Heart right ventricle (tissue), 16 donors: ENCODE data around the gene ILDR2. TPM values are rescaled to one million over a fixed set of nuclear protein-coding genes. Genes with fewer than 3 reads are reported as not detected.
A peak's percentile ranks its signal among the peaks of the same experiment; 100 is the strongest.

Experiments
- ATAC-seq, 8 donors: fragments of 200-7000 bp; cut with Tn5 transposase; one replicate each; pipeline ENCODE4 v1.9.1; 2020; ENCODE audit warnings: mild to moderate bottlenecking in 8 of 8, moderate library complexity in 8 of 8, moderate number of reproducible peaks in 1 of 8
- DNase-seq, 2 donors: peaks; one replicate each; pipeline ENCODE4 v3.0.0-alpha.2; 2020
- H3K27ac ChIP-seq, 10 donors: fragments of 200-600 bp; sonication (generic) in 2 of 10; one replicate each; pipeline versions ENCODE4 v1.5.0 to v1.8.0; 2020 to 2022; ENCODE audit warnings: mild to moderate bottlenecking in 3 of 10
- H3K27me3 ChIP-seq, 7 donors: fragments of 200-600 bp; one replicate each; pipeline ENCODE4 v1.8.0; 2021 to 2022; ENCODE audit warnings: mild to moderate bottlenecking in 2 of 7
- H3K36me3 ChIP-seq, 9 donors: fragments of 200-600 bp; sonication (generic) in 1 of 9; one replicate each; pipeline versions ENCODE4 v1.5.0 to v1.8.0; 2020 to 2022; ENCODE audit warnings: mild to moderate bottlenecking in 2 of 9
- H3K4me1 ChIP-seq, 9 donors: fragments of 200-600 bp; sonication (generic) in 1 of 9; one replicate each; pipeline versions ENCODE4 v1.5.0 to v1.8.0; 2020 to 2022; ENCODE audit warnings: mild to moderate bottlenecking in 4 of 9
- H3K4me3 ChIP-seq, 10 donors: fragments of 200-600 bp; sonication (generic) in 2 of 10; one replicate each; pipeline versions ENCODE4 v1.5.0 to v1.8.0; 2020 to 2022; ENCODE audit warnings: mild to moderate bottlenecking in 7 of 10, moderate library complexity in 2 of 10
- H3K9me3 ChIP-seq, 11 donors: fragments of 200-600 bp in 10 of 11; sonication (generic) in 2 of 11; one replicate each; pipeline versions ENCODE4 v1.5.0 to v1.8.0; 2013 to 2022; ENCODE audit warnings: mild to moderate bottlenecking in 2 of 11, control low read depth in 1 of 11, moderate library complexity in 1 of 11
- WGBS, 2 donors: extraction: QIAGEN DNeasy Blood & Tissue Kit; methylation state at CpG; one replicate each; pipeline ENCODE4 v1.1.7; 2013; ENCODE audit warnings: inconsistent platforms in 1 of 2; 5-methylcytosine and 5-hydroxymethylcytosine counted together
- intact Hi-C, 10 donors: fragments of 100-400 bp; cut with DNase I; formaldehyde crosslinking; loops; one replicate each; pipeline versions ENCODE4 v1.11.1 to v1.14.2; 2022
- polyA plus RNA-seq, 2 donors: library from polyadenylated mRNA; stranded (reverse); fragments of 200-250 nt; gene quantifications; one replicate each; pipeline ENCODE4 v1.2.3, GENCODE V29; 2013
- total RNA-seq, 10 donors: library from RNA; stranded (reverse); fragmentation: NEBNext Ultra II Directional in 3 of 10; extraction: Animal tissue kit (Norgen Biotek cat#: 25700) in 3 of 10; gene quantifications; one replicate each; pipeline versions ENCODE4 v1.2.1 to v1.2.4, GENCODE V29; 2021 to 2023
- TF ChIP-seq, protein P1 (sequence below), 9 donors: fragments of 200-600 bp; sonication (generic) in 2 of 9; IDR thresholded peaks; one replicate each; pipeline versions ENCODE4 v1.5.0 to v1.8.0; 2021 to 2022; ENCODE audit warnings: antibody characterized with exemption in 9 of 9, mild to moderate bottlenecking in 5 of 9, moderate library complexity in 1 of 9
- donor health status: Arrhythmogenic right ventricular cardiomyopathy.
- donor health status: ischemic (EF 13 %, LVEDD 7.1; RV severe dilation, severe dysfunction).
- donor health status: healthy with polysubstance abuse.
- donor health status: DM: no; HTN: yes; CAD: no.
- donor health status: DM: no; HTN: no; CAD: no.
- donor health status: ischemic (EF 25% LVEDD 6.9; RV normal size, moderate dysfunction).
- donor health status: ischemic (EF 25% LVEDD 5.7; RV mildly dilated, moderate dysfunction).
- donor health status: healthy.
- donor health status: DM: yes; HTN: yes; CAD: no.
- donor health status: Ischemic cardiomyopathy.
- donor health status: ischemic (EF 35%, LVEDD 5.7; RV mildly dilated, moderate dysfunction).
- donor health status: nonischemic (EF 11% LVEDD 7.7; RV severe dilation, severe dysfunction).
- donor health status: DM: yes; HTN: yes; CAD: no.
- donor health status: PGD.
- donor health status: ischemic (EF 29% LVEDD 5.4; RV normal size, mild dysfunction).
- donor health status: nonischemic (EF 23%, LVEDD 6.1; RV moderate dilation, normal function).

The ILDR2 gene
- total and polyA plus RNA-seq, 12 donors: 0.29 to 12.6 (median 4.9) TPM

DNA sequence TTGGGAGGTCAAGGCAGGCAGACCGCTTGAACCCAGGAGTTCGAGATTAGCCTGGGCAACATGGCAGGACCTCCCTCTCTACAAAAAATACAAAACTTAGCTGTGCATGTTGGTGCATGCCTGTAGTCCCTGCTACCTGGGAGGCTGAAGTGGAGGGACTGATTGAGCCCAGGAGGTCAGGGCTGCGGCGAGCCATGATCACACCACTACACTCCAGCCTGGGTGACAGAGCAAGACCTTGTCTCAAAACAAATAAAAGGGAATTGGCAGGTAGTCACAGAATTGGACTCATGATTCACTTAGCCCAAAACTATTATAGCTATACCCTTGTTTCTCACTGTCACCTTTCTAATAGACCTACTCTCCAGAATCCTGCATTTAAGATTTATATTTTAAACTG, 104.8 kb downstream of the ILDR2 start:
- peaks cover 0 to 43% (median 8%) of the 10 kb centered on the region in 9 donors for H3K36me3 ChIP-seq
- no peaks in the 10 kb centered on the region for H3K9me3 ChIP-seq
- H3K27ac ChIP-seq: no peak overlapping the region
- intact Hi-C loops: no loop called here
- TF ChIP-seq, protein P1, sequence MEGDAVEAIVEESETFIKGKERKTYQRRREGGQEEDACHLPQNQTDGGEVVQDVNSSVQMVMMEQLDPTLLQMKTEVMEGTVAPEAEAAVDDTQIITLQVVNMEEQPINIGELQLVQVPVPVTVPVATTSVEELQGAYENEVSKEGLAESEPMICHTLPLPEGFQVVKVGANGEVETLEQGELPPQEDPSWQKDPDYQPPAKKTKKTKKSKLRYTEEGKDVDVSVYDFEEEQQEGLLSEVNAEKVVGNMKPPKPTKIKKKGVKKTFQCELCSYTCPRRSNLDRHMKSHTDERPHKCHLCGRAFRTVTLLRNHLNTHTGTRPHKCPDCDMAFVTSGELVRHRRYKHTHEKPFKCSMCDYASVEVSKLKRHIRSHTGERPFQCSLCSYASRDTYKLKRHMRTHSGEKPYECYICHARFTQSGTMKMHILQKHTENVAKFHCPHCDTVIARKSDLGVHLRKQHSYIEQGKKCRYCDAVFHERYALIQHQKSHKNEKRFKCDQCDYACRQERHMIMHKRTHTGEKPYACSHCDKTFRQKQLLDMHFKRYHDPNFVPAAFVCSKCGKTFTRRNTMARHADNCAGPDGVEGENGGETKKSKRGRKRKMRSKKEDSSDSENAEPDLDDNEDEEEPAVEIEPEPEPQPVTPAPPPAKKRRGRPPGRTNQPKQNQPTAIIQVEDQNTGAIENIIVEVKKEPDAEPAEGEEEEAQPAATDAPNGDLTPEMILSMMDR (IDR thresholded peaks at IDR 0.05): no peak
- no peaks in the 10 kb centered on the region for H3K27me3 ChIP-seq
- peak in 1 of 8 donors; percentile 13 for ATAC-seq
- no peak overlapping the region for H3K4me3 ChIP-seq
- DNase-seq: no peak
- H3K4me1 ChIP-seq: peaks cover 2 to 53% (median 26%) of the 10 kb centered on the region in 9 donors
- WGBS, 2 donors: 92 to 96% methylated on average over 4 of the region's 4 CpGs

DNA sequence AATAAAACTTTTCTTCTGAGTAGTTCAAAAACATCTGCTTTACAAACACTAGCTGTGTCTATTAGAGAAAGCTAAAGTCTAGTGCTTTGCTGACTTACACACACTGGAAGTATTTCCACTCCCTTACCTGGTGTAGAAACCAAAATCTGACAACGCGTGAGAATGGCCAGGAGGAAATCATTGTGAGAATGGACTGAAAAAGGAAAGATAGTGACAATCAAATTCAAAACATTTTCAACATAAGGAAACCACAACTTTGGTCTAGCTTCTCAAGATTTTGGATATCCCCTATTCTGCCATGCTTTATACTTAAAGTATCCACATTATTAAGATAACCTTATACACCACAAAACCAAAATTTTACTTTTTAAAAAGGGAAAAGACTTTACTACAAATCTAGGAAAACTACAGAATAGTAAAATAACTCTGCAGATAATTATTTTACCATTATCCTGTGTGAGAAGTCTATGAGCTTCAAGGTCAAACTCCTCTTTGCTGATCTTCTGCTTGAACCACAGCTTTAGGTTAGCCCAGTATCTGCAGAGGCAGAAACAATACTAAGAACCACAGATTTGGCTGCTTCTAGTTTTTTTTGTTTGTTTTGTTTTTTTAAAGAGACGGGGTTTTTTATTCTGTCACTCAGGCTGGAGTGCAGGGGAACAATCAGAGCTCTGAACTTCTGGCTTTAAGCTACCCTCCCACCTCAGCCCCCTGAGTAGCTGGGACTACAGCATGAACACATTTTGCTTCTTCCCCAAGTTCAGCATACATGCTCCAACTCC, 105.8 kb downstream of the ILDR2 start:
- Histone ChIP-seq H3K4me1 (peaks cover 1 to 42% (median 16%) of the 10 kb centered on the region in 9 donors), H3K4me3 (no peak overlapping the region), H3K27ac (no peak overlapping the region), H3K9me3 (no peaks in the 10 kb centered on the region), H3K36me3 (peaks cover 0 to 50% (median 8%) of the 10 kb centered on the region in 9 donors), H3K27me3 (no peaks in the 10 kb centered on the region)
- no peak for DNase-seq
- intact Hi-C loops: no loop called here
- 58 to 82% methylated on average over 3 of the region's 3 CpGs for WGBS, 2 donors
- no peak for ATAC-seq
- TF ChIP-seq, protein P1 (IDR thresholded peaks at IDR 0.05): no peak

DNA sequence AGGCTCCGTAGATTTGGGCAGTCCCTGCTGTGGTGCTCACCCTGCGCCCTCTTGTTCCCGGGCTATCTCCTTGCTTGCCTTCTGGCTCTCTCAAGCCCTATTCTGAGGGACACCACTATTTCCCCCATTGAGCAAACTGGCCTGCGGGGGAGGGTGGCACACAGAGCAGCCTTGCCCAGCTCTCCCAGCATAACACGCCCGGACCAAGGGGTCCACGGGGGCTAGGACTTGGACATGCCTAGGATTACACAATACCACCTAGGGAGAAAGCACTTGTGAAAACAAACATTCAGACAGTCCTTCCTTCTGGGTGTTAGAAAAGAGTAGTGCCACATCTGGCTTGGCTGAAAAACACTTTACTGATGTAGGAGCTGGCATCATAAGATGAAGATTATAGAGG, 106.7 kb downstream of the ILDR2 start:
- TF ChIP-seq, protein P1 (IDR thresholded peaks at IDR 0.05): no peak
- WGBS, 2 donors: 77 to 94% methylated on average over 7 of the region's 7 CpGs
- intact Hi-C loops: no loop called here
- no peak for DNase-seq
- H3K27ac ChIP-seq: no peak overlapping the region
- no peaks in the 10 kb centered on the region for H3K9me3 ChIP-seq
- ATAC-seq: no peak
- H3K4me1 ChIP-seq: peaks cover 0 to 33% (median 9%) of the 10 kb centered on the region in 9 donors
- peaks cover 0 to 59% (median 8%) of the 10 kb centered on the region in 9 donors for H3K36me3 ChIP-seq
- no peaks in the 10 kb centered on the region for H3K27me3 ChIP-seq
- no peak overlapping the region for H3K4me3 ChIP-seq

DNA sequence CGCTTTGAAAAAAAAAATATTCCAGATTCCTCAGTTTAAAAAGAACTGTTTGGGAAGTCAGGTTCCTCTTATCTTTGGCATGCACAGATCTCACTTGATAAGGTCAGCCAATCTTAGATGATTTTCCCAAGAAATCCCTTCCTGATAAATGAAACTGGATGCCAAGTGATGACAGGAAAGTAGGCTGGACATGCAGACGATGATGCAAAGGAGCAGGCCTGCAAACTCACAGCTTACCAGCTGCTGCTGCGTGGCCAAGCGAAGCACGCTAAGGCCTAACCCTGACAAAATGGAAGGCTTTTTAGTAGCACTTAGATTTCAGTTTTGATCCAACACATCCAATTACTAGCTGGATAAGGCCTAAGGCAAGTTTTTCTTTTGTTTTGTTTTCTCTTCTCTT, 109.4 kb downstream of the ILDR2 start:
- intact Hi-C loops: no loop called here
- no peak overlapping the region for H3K27ac ChIP-seq
- no peak overlapping the region for H3K4me3 ChIP-seq
- H3K9me3 ChIP-seq: no peaks in the 10 kb centered on the region
- H3K27me3 ChIP-seq: no peaks in the 10 kb centered on the region
- peaks cover 0 to 86% (median 30%) of the 10 kb centered on the region in 9 donors for H3K36me3 ChIP-seq
- peaks cover 0 to 18% (median under 1%) of the 10 kb centered on the region in 9 donors for H3K4me1 ChIP-seq
- DNase-seq (no peak), ATAC-seq (peak in 1 of 8 donors; percentile 48)
- TF ChIP-seq, protein P1 (IDR thresholded peaks at IDR 0.05): no peak
- WGBS, 2 donors: 64 to 79% methylated on average over 5 of the region's 5 CpGs
